ENCODE measurements around the gene PRR29.

The PRR29 gene

GRCh38 chr17:64042700-64043485 is 44.7 kb downstream of the PRR29 start:
- DNase-seq (ENCODE audit: low spot score) = no peak

GRCh38 chr17:64045176-64045575 is 47.0 kb downstream of the PRR29 start:
- no peak for DNase-seq (ENCODE audit: low spot score)

GRCh38 chr17:64048805-64049204 is 50.7 kb downstream of the PRR29 start:
- no peak for DNase-seq (ENCODE audit: low spot score)

- no peak for DNase-seq (ENCODE audit: low spot score)
Observed at GRCh38 chr17:64051153-64051552, 53.0 kb downstream of the PRR29 start.

GRCh38 chr17:64053101-64053500 is 55.0 kb downstream of the PRR29 start:
- no peak for DNase-seq (ENCODE audit: low spot score)

All from pons (tissue), 1 donor.